Liver (tissue), 9 donors: ENCODE measurements around the gene DRAXIN. TPM values are rescaled to one million over a fixed set of nuclear protein-coding genes. Genes with fewer than 3 reads are reported as not detected.

Experiments used
- DNase-seq: peaks from one replicate; pipeline ENCODE4 v3.0.0-alpha.2; 2017; ENCODE audit warnings: low spot score
- H3K27ac ChIP-seq, 2 donors: one replicate each; pipeline ENCODE4 v1.7.0; 2013; ENCODE audit warnings: inconsistent platforms in 2 of 2, low read length in 2 of 2, control low read depth in 1 of 2, low read depth in 1 of 2, mild to moderate bottlenecking in 1 of 2
- H3K27me3 ChIP-seq, 4 donors: one replicate each; pipeline versions ENCODE4 v1.6.1 to v1.7.0; 2013; ENCODE audit warnings: low read length in 3 of 4, inconsistent platforms in 1 of 4, mild to moderate bottlenecking in 1 of 4, moderate library complexity in 1 of 4; ENCODE audit not compliant: control insufficient read depth in 4 of 4, insufficient read depth in 4 of 4
- H3K36me3 ChIP-seq, 4 donors: one replicate each; pipeline versions ENCODE4 v1.6.1 to v1.7.0; 2013; ENCODE audit warnings: low read length in 3 of 4, mild to moderate bottlenecking in 3 of 4, low read depth in 1 of 4, moderate library complexity in 1 of 4; ENCODE audit not compliant: control insufficient read depth in 4 of 4, insufficient read depth in 3 of 4
- H3K4me1 ChIP-seq, 4 donors: one replicate each; pipeline versions ENCODE4 v1.6.1 to v1.7.0; 2013; ENCODE audit warnings: low read length in 3 of 4, mild to moderate bottlenecking in 3 of 4, moderate library complexity in 1 of 4; ENCODE audit not compliant: control insufficient read depth in 4 of 4, insufficient read depth in 4 of 4
- H3K4me3 ChIP-seq, 3 donors: one replicate each; pipeline versions ENCODE4 v1.6.1 to v1.7.0; 2013; ENCODE audit warnings: low read length in 3 of 3, control low read depth in 1 of 3, low read depth in 1 of 3, mild to moderate bottlenecking in 1 of 3
- H3K9ac ChIP-seq, 2 donors: one replicate each; pipeline ENCODE4 v1.7.0; 2013; ENCODE audit warnings: low read length in 2 of 2, mild to moderate bottlenecking in 2 of 2, moderate library complexity in 2 of 2, control low read depth in 1 of 2, low read depth in 1 of 2
- H3K9me3 ChIP-seq, 4 donors: one replicate each; pipeline versions ENCODE4 v1.6.1 to v1.7.0; 2013; ENCODE audit warnings: low read length in 3 of 4; ENCODE audit not compliant: control insufficient read depth in 4 of 4
- ATF3 ChIP-seq: IDR thresholded peaks from 2 replicates; pipeline ENCODE4 v1.6.1; 2016; ENCODE audit warnings: antibody characterized with exemption
- EGR1 ChIP-seq, 2 donors: IDR thresholded peaks; 2 replicates each; pipeline ENCODE4 v1.6.1; 2016 to 2018; ENCODE audit warnings: antibody characterized with exemption in 2 of 2, low read depth in 2 of 2
- FOXA1 ChIP-seq: IDR thresholded peaks from 2 replicates; pipeline ENCODE4 v1.6.1; 2016; ENCODE audit warnings: antibody characterized with exemption
- FOXA2 ChIP-seq: IDR thresholded peaks from 2 replicates; pipeline ENCODE4 v1.6.1; 2016; ENCODE audit warnings: antibody characterized with exemption
- GABPA ChIP-seq, 2 donors: IDR thresholded peaks in 1 of 2; conservative IDR thresholded peaks in 1 of 2; 2 replicates each; pipeline ENCODE4 v1.6.1; 2016; ENCODE audit warnings: antibody characterized with exemption in 2 of 2, mild to moderate bottlenecking in 1 of 2, moderate library complexity in 1 of 2
- HNF4A ChIP-seq, 2 donors: conservative IDR thresholded peaks; 2 replicates each; pipeline ENCODE4 v1.6.1; 2016; ENCODE audit warnings: antibody characterized with exemption in 2 of 2, mild to moderate bottlenecking in 2 of 2
- HNF4G ChIP-seq: IDR thresholded peaks from 2 replicates; pipeline ENCODE4 v1.6.1; 2016; ENCODE audit warnings: antibody characterized with exemption
- JUND ChIP-seq, 2 donors: IDR thresholded peaks; 2 replicates each; pipeline ENCODE4 v1.6.1; 2016; ENCODE audit warnings: antibody characterized with exemption in 2 of 2
- MAX ChIP-seq: IDR thresholded peaks from 2 replicates; pipeline ENCODE4 v1.6.1; 2016; ENCODE audit warnings: antibody characterized with exemption
- NR2F2 ChIP-seq: IDR thresholded peaks from 2 replicates; pipeline ENCODE4 v1.6.1; 2016; ENCODE audit warnings: antibody characterized with exemption
- RAD21 ChIP-seq, 2 donors: IDR thresholded peaks; 2 replicates each; pipeline ENCODE4 v1.6.1; 2016; ENCODE audit warnings: antibody characterized with exemption in 2 of 2, mild to moderate bottlenecking in 2 of 2
- REST ChIP-seq: IDR thresholded peaks from 2 replicates; pipeline ENCODE4 v1.6.1; 2016; ENCODE audit warnings: antibody characterized with exemption, mild to moderate bottlenecking
- RXRA ChIP-seq, 2 donors: IDR thresholded peaks; 2 replicates each; pipeline ENCODE4 v1.6.1; 2017 to 2018; ENCODE audit warnings: antibody characterized with exemption in 2 of 2, mild to moderate bottlenecking in 1 of 2
- SP1 ChIP-seq: IDR thresholded peaks from 2 replicates; pipeline ENCODE4 v1.6.1; 2018; ENCODE audit warnings: antibody characterized with exemption, mild to moderate bottlenecking
- TAF1 ChIP-seq: conservative IDR thresholded peaks from 2 replicates; pipeline ENCODE4 v1.6.1; 2016; ENCODE audit warnings: antibody characterized with exemption, mild to moderate bottlenecking
- YY1 ChIP-seq: IDR thresholded peaks from 2 replicates; pipeline ENCODE4 v1.6.1; 2016; ENCODE audit warnings: antibody characterized with exemption, mild to moderate bottlenecking
- ZBTB33 ChIP-seq: IDR thresholded peaks from 2 replicates; pipeline ENCODE4 v1.6.1; 2016; ENCODE audit warnings: antibody characterized with exemption
- WGBS: extraction: QIAGEN DNeasy Blood & Tissue Kit; methylation state at CpG from one replicate; pipeline ENCODE4 v1.1.7; 2013; 5-methylcytosine and 5-hydroxymethylcytosine counted together
- polyA plus RNA-seq, 2 donors: library from polyadenylated mRNA; stranded (reverse) in 1 of 2; unstranded in 1 of 2; fragments of 200-250 nt in 1 of 2; fragments of >200 nt in 1 of 2; fragmentation: Nextera tagmentation in 1 of 2; extraction: Ambion mirVana in 1 of 2; gene quantifications; one replicate each; pipeline versions ENCODE4 v1.2.1 to v1.2.3, GENCODE V29; 2013 to 2015
- total RNA-seq, 2 donors: library from RNA; depleted of rRNA; stranded (reverse); fragments of >200 nt; gene quantifications; one replicate each; pipeline ENCODE4 v1.2.3, GENCODE V29; 2014
- donor health status: healthy.
- donor health status: healthy.
- donor health status: healthy.
- donor health status: healthy.
- donor health status: healthy.

DRAXIN gene
- total and polyA plus RNA-seq, 4 donors, result under 0.01 to 0.01 TPM; not detected in 2

GRCh38 chr1:11749996-11750395, 58.5 kb downstream of the DRAXIN start:
- no peak for DNase-seq
- Histone ChIP-seq H3K27ac (no peak overlapping the region), H3K36me3 (peaks cover 0 to 37% (median 6%) of the 10 kb centered on the region in 4 donors), H3K4me3 (no peak overlapping the region), H3K9ac (no peak overlapping the region), H3K4me1 (no peaks in the 10 kb centered on the region), H3K9me3 (no peaks in the 10 kb centered on the region), H3K27me3 (no peaks in the 10 kb centered on the region)
- no peak for TF ChIP-seq SP1
- no peak for TF ChIP-seq RAD21 (IDR thresholded peaks at IDR 0.05)
- TF ChIP-seq JUND (IDR thresholded peaks at IDR 0.05), result no peak
- TF ChIP-seq NR2F2, result no peak
- no peak for TF ChIP-seq MAX
- WGBS, result 94% methylated on average over 15 of the region's 15 CpGs

DNA sequence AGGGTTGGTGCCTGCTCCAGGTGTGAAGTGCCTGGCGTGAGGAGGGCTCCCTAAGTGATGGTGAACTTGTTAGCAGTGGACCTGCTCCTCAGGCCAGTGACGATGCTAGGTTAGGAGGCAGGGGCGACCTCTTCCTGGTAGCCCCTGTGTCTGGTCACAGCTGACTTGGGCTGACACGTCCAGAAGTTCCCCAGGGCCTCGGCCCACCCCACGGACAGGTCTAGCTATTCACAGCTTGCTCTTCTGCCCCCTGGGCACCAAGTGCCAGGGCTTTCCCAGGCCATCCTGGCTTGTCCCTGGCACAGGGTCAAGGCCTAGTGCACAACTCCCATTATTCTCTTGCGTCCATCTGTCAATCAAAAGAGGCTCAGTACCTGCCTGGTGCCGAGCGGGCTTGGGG, 59.6 kb downstream of the DRAXIN start:
- 93% methylated on average over 9 of the region's 9 CpGs for WGBS
- TF ChIP-seq EGR1 (IDR thresholded peaks at IDR 0.05; ENCODE audit: low read depth in 2 of 2) (no peak), NR2F2 (no peak), ATF3 (no peak), GABPA (IDR thresholded peaks at IDR 0.05 in 1 of 2, conservative IDR thresholded peaks at IDR 0.05 in 1 of 2) (no peak), ZBTB33 (no peak), SP1 (no peak), YY1 (no peak), RAD21 (IDR thresholded peaks at IDR 0.05) (no peak), FOXA1 (no peak), HNF4A (conservative IDR thresholded peaks at IDR 0.05) (no peak), RXRA (IDR thresholded peaks at IDR 0.05) (no peak), HNF4G (no peak), TAF1 (no peak), REST (no peak), FOXA2 (no peak), JUND (IDR thresholded peaks at IDR 0.05) (no peak)
- Histone ChIP-seq H3K9me3 (no peaks in the 10 kb centered on the region), H3K27me3 (no peaks in the 10 kb centered on the region), H3K4me1 (no peaks in the 10 kb centered on the region), H3K36me3 (peaks cover 0 to 32% (median 6%) of the 10 kb centered on the region in 4 donors), H3K4me3 (no peak overlapping the region), H3K9ac (no peak overlapping the region), H3K27ac (no peak overlapping the region)
- no peak for DNase-seq
